ENCODE data around the gene CCT4.
A peak's percentile ranks its signal among the peaks of the same experiment; 100 is the strongest.
"Not testable (repeated sequence)": the region's sequence is repeated elsewhere in the genome, so short reads cannot be mapped to it uniquely, and the experiment has no call there.

Gene CCT4

DNA sequence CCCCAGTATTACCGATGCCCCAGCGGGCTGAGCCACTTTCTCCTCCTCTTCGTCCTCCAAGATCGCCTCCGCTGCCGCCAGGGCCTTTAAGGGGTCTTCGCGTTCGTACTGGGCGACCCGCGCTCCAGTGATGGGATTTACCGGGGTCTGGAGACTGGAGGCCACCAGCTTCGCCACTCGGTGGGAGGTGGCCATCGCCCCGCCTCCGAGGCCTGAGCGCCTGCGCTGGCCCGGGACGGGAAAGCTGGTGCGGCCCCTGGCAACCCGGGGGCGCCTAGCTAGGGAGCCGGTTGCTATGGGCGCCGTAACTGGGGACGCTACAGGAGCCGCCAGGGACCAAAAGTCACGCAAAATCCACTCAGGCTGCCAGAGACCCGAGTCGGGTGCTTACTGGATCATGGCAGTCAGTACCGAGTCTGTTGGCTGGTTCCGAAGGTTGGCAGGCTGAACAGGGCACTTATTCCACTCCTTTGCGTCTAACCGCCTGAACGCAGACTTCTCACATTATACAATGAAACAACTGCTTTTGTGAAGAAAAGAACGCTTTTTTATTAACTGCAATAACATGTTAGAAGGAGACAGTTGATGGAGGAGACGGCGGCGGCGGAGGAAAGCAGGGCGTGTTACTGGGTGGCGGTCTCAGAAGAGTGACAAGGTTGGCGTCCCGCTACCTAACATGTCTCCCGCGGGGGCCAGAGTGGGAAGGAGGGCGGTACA is 34.5 kb downstream of the CCT4 start, which contains the start of gene FAM161A:
FAM161A (minus strand) TSS at position 214 of the 717 bp plus-strand sequence; CDS start at position 195, 19 bp downstream.
- Histone ChIP-seq H3K23ac (ENCODE audit: low read length in 2 of 2) (no peak within 1 kb of the TSS), H2BK5ac (ENCODE audit: low read depth, low read length, poor library complexity, severe bottlenecking) (no peak within 1 kb of the TSS), H3K4me1 (ENCODE audit: control insufficient read depth, insufficient read depth, low read depth, low read length) (no peaks in the 10 kb centered on the region), H4K91ac (ENCODE audit: low read length) (peak within 1 kb of the TSS; percentile 62), H3K4me2 (ENCODE audit: low read length, poor library complexity, severe bottlenecking) (peak within 1 kb of the TSS; percentile 94), H3K79me1 (replicated peaks; ENCODE audit: low read length, poor library complexity, severe bottlenecking) (peaks cover 2% of the 10 kb centered on the region), H3K36me3 (ENCODE audit: control insufficient read depth in 1 of 2, insufficient read depth in 2 of 2, low read depth in 1 of 2, low read length in 2 of 2) (no peaks in the 10 kb centered on the region), H3K27ac (ENCODE audit: low read length, poor library complexity, severe bottlenecking) (peak within 1 kb of the TSS; percentile 88), H3K4me3 (ENCODE audit: insufficient read depth in 1 of 2, low read depth in 1 of 2, low read length in 2 of 2) (peak within 1 kb of the TSS; percentile 88 to 95), H2AK5ac (ENCODE audit: low read length, severe bottlenecking) (no peak within 1 kb of the TSS), H2AFZ (ENCODE audit: low read depth, low read length) (peak within 1 kb of the TSS; percentile 91), H3K18ac (ENCODE audit: low read depth in 1 of 2, low read length in 2 of 2) (peak within 1 kb of the TSS; percentile 64 to 89), H3K14ac (ENCODE audit: low read length in 2 of 2) (peak within 1 kb of the TSS in 1 of 2 experiments; percentile 76), H3K27me3 (ENCODE audit: control insufficient read depth in 1 of 2, insufficient read depth in 1 of 2, low read length in 2 of 2) (no peaks in the 10 kb centered on the region), H4K8ac (ENCODE audit: low read length) (peak within 1 kb of the TSS; percentile 83), H2BK120ac (ENCODE audit: low read depth, low read length) (no peak within 1 kb of the TSS), H3K4ac (ENCODE audit: low read depth in 1 of 2, low read length in 2 of 2) (peak within 1 kb of the TSS in 1 of 2 experiments; percentile 92), H3K9ac (ENCODE audit: low read length) (peak within 1 kb of the TSS; percentile 84), H2BK12ac (ENCODE audit: low read length in 2 of 2) (peak within 1 kb of the TSS; percentile 85 to 87), H2BK15ac (ENCODE audit: low read depth, poor library complexity, severe bottlenecking) (no peak within 1 kb of the TSS), H3K9me3 (ENCODE audit: control insufficient read depth, low read length) (no peaks in the 10 kb centered on the region)
- under 1% methylated on average over 50 of the region's 50 CpGs for WGBS
- DNase-seq = peak; percentile 90

- Histone ChIP-seq H2BK5ac (ENCODE audit: low read depth, low read length, poor library complexity, severe bottlenecking) (no peak overlapping the region), H3K36me3 (ENCODE audit: control insufficient read depth in 1 of 2, insufficient read depth in 2 of 2, low read depth in 1 of 2, low read length in 2 of 2) (no peaks in the 10 kb centered on the region), H2BK12ac (ENCODE audit: low read length in 2 of 2) (no peak overlapping the region), H4K8ac (ENCODE audit: low read length) (peak overlapping the region; percentile 73), H3K4me1 (ENCODE audit: control insufficient read depth, insufficient read depth, low read depth, low read length) (no peaks in the 10 kb centered on the region), H3K4me3 (ENCODE audit: insufficient read depth in 1 of 2, low read depth in 1 of 2, low read length in 2 of 2) (peak overlapping the region; percentile 88 to 95), H3K4me2 (ENCODE audit: low read length, poor library complexity, severe bottlenecking) (peak overlapping the region; percentile 94), H3K18ac (ENCODE audit: low read depth in 1 of 2, low read length in 2 of 2) (peak overlapping the region; percentile 64 to 89), H3K9ac (ENCODE audit: low read length) (peak overlapping the region; percentile 84), H3K27me3 (ENCODE audit: control insufficient read depth in 1 of 2, insufficient read depth in 1 of 2, low read length in 2 of 2) (no peaks in the 10 kb centered on the region), H3K14ac (ENCODE audit: low read length in 2 of 2) (no peak overlapping the region), H3K23ac (ENCODE audit: low read length in 2 of 2) (no peak overlapping the region), H2BK120ac (ENCODE audit: low read depth, low read length) (no peak overlapping the region), H3K27ac (ENCODE audit: low read length, poor library complexity, severe bottlenecking) (peak overlapping the region; percentile 88), H3K4ac (ENCODE audit: low read depth in 1 of 2, low read length in 2 of 2) (peak overlapping the region in 1 of 2 experiments; percentile 92), H4K91ac (ENCODE audit: low read length) (peak overlapping the region; percentile 62), H2AK5ac (ENCODE audit: low read length, severe bottlenecking) (no peak overlapping the region), H3K79me1 (replicated peaks; ENCODE audit: low read length, poor library complexity, severe bottlenecking) (peaks cover 2% of the 10 kb centered on the region), H3K9me3 (ENCODE audit: control insufficient read depth, low read length) (no peaks in the 10 kb centered on the region), H2BK15ac (ENCODE audit: low read depth, poor library complexity, severe bottlenecking) (no peak overlapping the region), H2AFZ (ENCODE audit: low read depth, low read length) (peak overlapping the region; percentile 91)
- 47% methylated on average over 25 of the region's 26 CpGs for WGBS
- DNase-seq = no peak
Observed at GRCh38 chr2:61853086-61853846, 35.2 kb downstream of the CCT4 start.

DNA sequence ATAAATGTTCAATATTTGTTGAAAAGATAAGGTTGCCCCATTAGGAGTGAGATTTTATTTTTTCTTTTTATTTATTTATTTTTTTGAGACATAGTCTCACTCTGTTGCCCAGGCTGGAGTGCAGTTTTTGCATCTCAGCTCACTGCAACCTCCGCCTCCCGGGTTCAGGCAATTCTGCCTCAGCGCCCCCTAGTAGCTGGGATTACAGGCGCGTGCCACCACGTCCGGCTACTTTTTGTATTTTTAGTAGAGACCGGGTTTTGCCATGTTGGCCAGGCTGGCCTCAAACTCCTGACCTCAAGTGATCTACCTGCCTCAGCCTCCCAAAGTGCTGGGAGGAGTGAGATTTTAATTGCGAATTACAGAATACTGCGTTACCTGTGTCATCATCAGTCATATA is 37.2 kb downstream of the CCT4 start:
- not testable (repeated sequence) for H3K36me3 ChIP-seq (ENCODE audit: control insufficient read depth in 1 of 2, insufficient read depth in 2 of 2, low read depth in 1 of 2, low read length in 2 of 2); H3K23ac ChIP-seq (ENCODE audit: low read length in 2 of 2); H3K14ac ChIP-seq (ENCODE audit: low read length in 2 of 2); H2BK120ac ChIP-seq (ENCODE audit: low read depth, low read length); H2BK5ac ChIP-seq (ENCODE audit: low read depth, low read length, poor library complexity, severe bottlenecking); H2BK15ac ChIP-seq (ENCODE audit: low read depth, poor library complexity, severe bottlenecking); H3K79me1 ChIP-seq (replicated peaks; ENCODE audit: low read length, poor library complexity, severe bottlenecking); H3K9ac ChIP-seq (ENCODE audit: low read length); H3K4me3 ChIP-seq (ENCODE audit: insufficient read depth in 1 of 2, low read depth in 1 of 2, low read length in 2 of 2); H3K9me3 ChIP-seq (ENCODE audit: control insufficient read depth, low read length); H3K18ac ChIP-seq (ENCODE audit: low read depth in 1 of 2, low read length in 2 of 2); DNase-seq; H4K91ac ChIP-seq (ENCODE audit: low read length); H2BK12ac ChIP-seq (ENCODE audit: low read length in 2 of 2); H3K27ac ChIP-seq (ENCODE audit: low read length, poor library complexity, severe bottlenecking); H4K8ac ChIP-seq (ENCODE audit: low read length); H2AK5ac ChIP-seq (ENCODE audit: low read length, severe bottlenecking); H3K4me1 ChIP-seq (ENCODE audit: control insufficient read depth, insufficient read depth, low read depth, low read length); H3K4me2 ChIP-seq (ENCODE audit: low read length, poor library complexity, severe bottlenecking); H3K27me3 ChIP-seq (ENCODE audit: control insufficient read depth in 1 of 2, insufficient read depth in 1 of 2, low read length in 2 of 2); H3K4ac ChIP-seq (ENCODE audit: low read depth in 1 of 2, low read length in 2 of 2); H2AFZ ChIP-seq (ENCODE audit: low read depth, low read length)
- WGBS = 84% methylated on average over 10 of the region's 10 CpGs

DNA sequence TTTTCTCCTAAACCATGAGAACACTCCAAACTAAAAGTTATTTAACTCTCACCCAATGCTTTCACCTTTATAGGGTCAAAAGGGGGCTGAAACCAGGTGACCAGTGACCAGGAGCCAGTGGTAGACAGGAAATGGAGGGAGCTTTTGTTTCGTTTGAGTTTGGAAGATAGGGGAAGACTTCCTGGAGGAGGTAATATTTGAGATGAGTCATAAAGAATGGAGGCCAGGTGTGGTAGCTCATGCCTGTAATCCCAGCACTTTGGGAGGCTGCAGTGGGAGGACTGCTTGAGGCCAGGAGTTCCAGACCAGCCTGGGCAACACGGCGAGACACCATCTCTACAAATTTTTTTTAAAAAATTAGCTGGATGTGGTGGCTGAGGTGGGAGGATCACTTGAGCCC is 43.1 kb downstream of the CCT4 start:
- Histone ChIP-seq H2AFZ (ENCODE audit: low read depth, low read length) (no peak overlapping the region), H3K14ac (ENCODE audit: low read length in 2 of 2) (no peak overlapping the region), H4K91ac (ENCODE audit: low read length) (no peak overlapping the region), H3K27me3 (ENCODE audit: control insufficient read depth in 1 of 2, insufficient read depth in 1 of 2, low read length in 2 of 2) (no peaks in the 10 kb centered on the region), H3K9me3 (ENCODE audit: control insufficient read depth, low read length) (no peaks in the 10 kb centered on the region), H3K9ac (ENCODE audit: low read length) (no peak overlapping the region), H3K36me3 (ENCODE audit: control insufficient read depth in 1 of 2, insufficient read depth in 2 of 2, low read depth in 1 of 2, low read length in 2 of 2) (no peaks in the 10 kb centered on the region), H3K23ac (ENCODE audit: low read length in 2 of 2) (no peak overlapping the region), H2BK120ac (ENCODE audit: low read depth, low read length) (no peak overlapping the region), H3K18ac (ENCODE audit: low read depth in 1 of 2, low read length in 2 of 2) (no peak overlapping the region), H2BK15ac (ENCODE audit: low read depth, poor library complexity, severe bottlenecking) (no peak overlapping the region), H3K4me1 (ENCODE audit: control insufficient read depth, insufficient read depth, low read depth, low read length) (no peaks in the 10 kb centered on the region), H3K27ac (ENCODE audit: low read length, poor library complexity, severe bottlenecking) (no peak overlapping the region), H2BK12ac (ENCODE audit: low read length in 2 of 2) (no peak overlapping the region), H3K4me3 (ENCODE audit: insufficient read depth in 1 of 2, low read depth in 1 of 2, low read length in 2 of 2) (no peak overlapping the region), H3K79me1 (replicated peaks; ENCODE audit: low read length, poor library complexity, severe bottlenecking) (peaks cover 2% of the 10 kb centered on the region), H3K4me2 (ENCODE audit: low read length, poor library complexity, severe bottlenecking) (no peak overlapping the region), H2BK5ac (ENCODE audit: low read depth, low read length, poor library complexity, severe bottlenecking) (no peak overlapping the region), H4K8ac (ENCODE audit: low read length) (no peak overlapping the region), H3K4ac (ENCODE audit: low read depth in 1 of 2, low read length in 2 of 2) (no peak overlapping the region), H2AK5ac (ENCODE audit: low read length, severe bottlenecking) (no peak overlapping the region)
- no peak for DNase-seq
- 83% methylated on average over 3 of the region's 3 CpGs for WGBS

All from mesenchymal stem cell (in vitro differentiated cells and primary cell).